ENCODE results near the gene NFATC1. TPM values are rescaled to one million over a fixed set of nuclear protein-coding genes. Genes with fewer than 3 reads are reported as not detected.
A peak's percentile ranks its signal among the peaks of the same experiment; 100 is the strongest.

The NFATC1 gene
- total RNA-seq, 2 experiments from 2014 or later = 26.5 to 28.1 TPM

DNA sequence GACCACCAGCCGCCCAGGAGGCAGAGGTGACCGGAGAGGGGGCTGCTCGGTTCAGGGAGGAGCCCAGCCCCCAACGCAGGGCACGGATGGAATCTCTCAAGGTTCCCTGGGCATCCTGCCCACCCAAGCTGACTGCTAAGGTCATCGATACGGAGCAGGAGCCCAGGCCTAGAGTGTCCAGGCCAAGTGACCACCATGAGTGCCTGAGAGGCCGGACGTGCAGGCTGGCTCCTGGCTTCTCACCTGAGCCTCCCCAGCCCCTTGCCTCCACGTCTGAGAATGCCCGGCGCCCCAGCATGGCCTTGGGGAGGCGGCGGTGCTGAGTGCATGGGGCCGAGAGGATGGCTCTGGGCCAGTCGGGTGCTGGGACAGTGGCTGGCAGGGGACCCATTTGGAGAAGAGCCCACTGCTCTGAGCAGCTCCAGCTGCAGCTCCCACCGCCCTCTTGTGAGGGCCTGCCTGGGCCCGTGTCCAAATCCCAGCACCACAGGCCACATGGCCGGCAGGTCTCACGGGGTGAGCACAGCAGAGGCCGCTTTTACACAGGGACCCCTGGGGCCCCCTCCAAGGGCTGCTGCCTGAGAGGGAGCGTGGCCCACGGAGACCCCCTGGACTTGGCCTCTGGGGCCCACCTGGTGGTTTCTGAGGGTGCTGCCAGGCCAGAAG lies 181.1 kb downstream of the NFATC1 start:
- CTCF ChIA-PET = no interaction called here
- Mint-ChIP-seq H3K36me3 (ENCODE audit: low read depth) (peaks cover 19% of the 10 kb centered on the region), H3K27ac (no peak overlapping the region), H3K4me3 (no peak overlapping the region), H3K27me3 (ENCODE audit: low read depth) (no peaks in the 10 kb centered on the region), H3K4me1 (ENCODE audit: low read depth) (peaks cover 26% of the 10 kb centered on the region), H3K9me3 (ENCODE audit: insufficient read depth) (peaks cover 14% of the 10 kb centered on the region)
- DNase-seq = no peak
- ATAC-seq = no peak
- POLR2A ChIA-PET = no interaction called here

DNA sequence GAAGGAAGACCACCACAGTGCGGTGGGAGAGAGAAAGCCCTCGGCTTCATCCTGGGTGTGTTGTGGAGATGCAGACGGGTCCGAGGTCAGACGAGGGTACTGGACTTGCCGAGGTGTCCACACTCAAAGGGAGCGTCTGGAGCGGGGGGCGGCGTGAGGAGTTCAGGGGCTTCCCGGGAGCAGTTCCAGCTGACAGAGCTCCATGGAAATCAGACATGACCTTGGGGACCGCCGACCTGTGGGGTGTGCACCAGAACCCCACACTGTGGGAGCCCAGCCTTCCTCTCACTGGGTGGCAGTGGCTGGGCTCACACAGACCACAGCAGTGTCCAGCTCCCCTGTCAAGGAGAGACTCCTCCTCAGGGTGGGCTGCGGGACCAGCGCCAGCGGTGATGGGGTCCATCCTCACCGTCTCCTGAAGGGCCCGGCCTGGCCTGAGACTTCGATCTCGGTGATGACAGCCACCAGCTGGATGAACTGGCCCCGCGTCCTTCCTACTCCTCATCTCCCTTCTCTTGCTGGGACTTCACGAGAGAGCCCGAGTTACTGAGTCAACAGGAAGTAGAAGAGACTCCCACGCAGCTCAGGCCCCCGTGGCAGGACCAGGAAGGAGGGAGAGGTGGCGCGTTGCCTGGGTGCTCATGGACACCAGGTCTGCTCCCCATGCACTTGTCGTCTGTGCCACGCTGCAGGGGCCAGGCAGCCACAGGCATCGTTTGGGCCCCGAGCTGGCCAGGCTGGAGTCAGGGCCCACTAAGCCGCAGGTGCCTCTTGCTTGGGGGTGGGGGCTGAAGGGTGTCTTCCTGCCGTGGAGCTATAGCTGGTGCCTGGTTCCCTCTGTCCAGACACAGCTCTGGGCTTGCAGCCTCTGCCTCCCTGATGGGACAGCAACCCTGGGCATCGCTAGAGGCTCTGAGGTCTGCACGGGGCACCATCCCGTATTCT lies 182.0 kb downstream of the NFATC1 start:
- CTCF ChIA-PET = no interaction called here
- Mint-ChIP-seq H3K27me3 (ENCODE audit: low read depth) (no peaks in the 10 kb centered on the region), H3K9me3 (ENCODE audit: insufficient read depth) (peaks cover 8% of the 10 kb centered on the region), H3K27ac (no peak overlapping the region), H3K4me3 (no peak overlapping the region), H3K36me3 (ENCODE audit: low read depth) (peaks cover 11% of the 10 kb centered on the region), H3K4me1 (ENCODE audit: low read depth) (peaks cover 26% of the 10 kb centered on the region)
- POLR2A ChIA-PET = no interaction called here
- no peak for ATAC-seq
- no peak for DNase-seq

DNA sequence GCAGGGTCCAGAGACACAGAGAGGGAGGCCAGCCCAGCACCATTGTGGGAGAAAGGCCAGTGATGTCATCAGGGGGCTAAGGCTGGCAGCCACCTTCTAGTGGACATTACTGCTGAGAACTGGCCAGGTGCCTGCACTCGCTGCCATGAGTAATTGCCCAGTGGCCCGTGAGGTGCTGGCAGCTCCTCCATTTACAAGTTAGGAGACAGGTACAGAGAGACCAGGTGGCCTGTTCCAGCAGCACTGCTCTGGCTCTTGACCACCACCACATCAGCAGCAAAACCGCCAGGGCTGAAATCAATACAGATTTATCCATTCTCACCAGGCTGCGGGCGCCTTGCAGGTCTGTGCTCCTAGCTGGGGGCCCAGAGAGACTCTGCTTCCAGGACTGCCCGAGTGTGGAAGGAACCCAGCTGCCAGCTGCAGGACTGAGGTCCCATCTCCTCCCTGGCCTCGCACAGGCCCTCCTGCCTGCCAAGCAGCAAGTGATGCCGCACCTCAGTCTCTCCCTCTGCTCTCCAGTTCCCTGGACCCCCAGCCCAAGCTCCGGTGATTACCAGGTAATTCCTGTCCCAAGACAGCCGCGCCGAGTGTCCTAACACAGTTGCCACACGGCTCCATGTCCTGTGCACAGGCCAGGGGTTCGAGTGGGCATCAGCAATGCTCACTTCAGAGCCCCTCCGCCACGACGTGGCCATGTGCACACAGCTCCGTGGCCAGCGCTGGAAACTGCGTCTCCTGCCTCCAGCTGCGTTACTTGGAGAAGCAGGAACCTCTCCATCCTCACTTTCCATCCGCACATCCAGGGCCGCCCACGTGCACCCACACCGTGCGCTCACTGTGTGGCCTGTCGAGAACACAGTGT lies 182.9 kb downstream of the NFATC1 start:
- Mint-ChIP-seq H3K9me3 (ENCODE audit: insufficient read depth) (peaks cover under 1% of the 10 kb centered on the region), H3K36me3 (ENCODE audit: low read depth) (peaks cover 2% of the 10 kb centered on the region), H3K4me3 (no peak overlapping the region), H3K27ac (peak overlapping the region; percentile 30), H3K27me3 (ENCODE audit: low read depth) (no peaks in the 10 kb centered on the region), H3K4me1 (ENCODE audit: low read depth) (peaks cover 26% of the 10 kb centered on the region)
- ATAC-seq = no peak
- no peak for DNase-seq
- ChIA-PET POLR2A (no interaction called here), CTCF (no interaction called here)

All from activated CD8-positive, alpha-beta T cell treated with anti-CD3 and anti-CD28 coated beads, Interleukin-2, amount 10 ng/mL, durations not matched to agents 7 days and 5 days (primary cell).